Measurements from ENCODE around the gene C10orf105.

- no peak for TF ChIP-seq ZNF639 (tag by site-specific recombination; IDR thresholded peaks at IDR 0.05)
- no peak for TF ChIP-seq ZNF449 (tag by site-specific recombination; IDR thresholded peaks at IDR 0.05)
- TF ChIP-seq CTCF (tag by site-specific recombination; IDR thresholded peaks at IDR 0.05) = no peak
- no peak for TF ChIP-seq ZBTB11 (tag by site-specific recombination; conservative IDR thresholded peaks at IDR 0.05; ENCODE audit: low read depth)
- TF ChIP-seq ZNF24 (tag by site-specific recombination; IDR thresholded peaks at IDR 0.05) = no peak
- TF ChIP-seq ZBTB26 (tag by site-specific recombination; optimal IDR thresholded peaks at IDR 0.05) = no peak
- TF ChIP-seq ZNF76 (tag by site-specific recombination; IDR thresholded peaks at IDR 0.05; ENCODE audit: borderline replicate concordance, low read depth) = no peak
Observed at GRCh38 chr10:71746344-71747037, 26.9 kb upstream of the C10orf105 start.
